ENCODE data around the gene PRKAR1B.

The PRKAR1B gene

GRCh38 chr7:739983-740942, 13.2 kb upstream of the PRKAR1B start:
- DNase-seq: no peak

- no peak for DNase-seq
These were observed 12.4 kb upstream of the PRKAR1B start for GRCh38 chr7:739455-739982.

- no peak for DNase-seq
These were observed 11.8 kb upstream of the PRKAR1B start for GRCh38 chr7:738723-739454.

GRCh38 chr7:738241-738640, 11.2 kb upstream of the PRKAR1B start:
- no peak for DNase-seq

- no peak for DNase-seq
These were observed 7.7 kb upstream of the PRKAR1B start for GRCh38 chr7:734808-735207.

- peak in 1 of 3 experiments; percentile 13 for DNase-seq
These were observed 7.1 kb upstream of the PRKAR1B start for GRCh38 chr7:734214-734613.

GRCh38 chr7:732556-732955, 5.5 kb upstream of the PRKAR1B start:
- no peak for DNase-seq

GRCh38 chr7:732094-732541, 5.0 kb upstream of the PRKAR1B start:
- peak in 2 of 3 experiments; percentile 21 to 63 for DNase-seq

GRCh38 chr7:731440-732085, 4.5 kb upstream of the PRKAR1B start:
- no peak for DNase-seq

- DNase-seq: no peak
These were observed 3.7 kb upstream of the PRKAR1B start for GRCh38 chr7:730501-731439.

GRCh38 chr7:729140-730000, 2.3 kb upstream of the PRKAR1B start:
- no peak for DNase-seq

GRCh38 chr7:728602-729001, 1.5 kb upstream of the PRKAR1B start:
- no peak for DNase-seq

GRCh38 chr7:727806-728460, 852 bp upstream of the PRKAR1B start:
- DNase-seq: no peak

GRCh38 chr7:726854-727103, 302 bp downstream of the PRKAR1B start:
- peak in 2 of 3 experiments; percentile 76 to 87 for DNase-seq

GRCh38 chr7:726084-726853, 812 bp downstream of the PRKAR1B start, which contains the start of gene DNAAF5:
TSS of gene DNAAF5 (plus strand) at chr7:726699. CDS start at chr7:726721, 22 bp downstream.
- peak; percentile 88 to 94 (median 92) for DNase-seq

GRCh38 chr7:725223-726005, 1.7 kb downstream of the PRKAR1B start:
- DNase-seq: no peak

- DNase-seq: no peak
These were observed 2.8 kb downstream of the PRKAR1B start for GRCh38 chr7:724298-724697.

GRCh38 chr7:723541-723940, 3.5 kb downstream of the PRKAR1B start:
- DNase-seq: no peak

Data from NCI-H1417 (cell line).